ENCODE results near the gene CTNNA2.

DNA sequence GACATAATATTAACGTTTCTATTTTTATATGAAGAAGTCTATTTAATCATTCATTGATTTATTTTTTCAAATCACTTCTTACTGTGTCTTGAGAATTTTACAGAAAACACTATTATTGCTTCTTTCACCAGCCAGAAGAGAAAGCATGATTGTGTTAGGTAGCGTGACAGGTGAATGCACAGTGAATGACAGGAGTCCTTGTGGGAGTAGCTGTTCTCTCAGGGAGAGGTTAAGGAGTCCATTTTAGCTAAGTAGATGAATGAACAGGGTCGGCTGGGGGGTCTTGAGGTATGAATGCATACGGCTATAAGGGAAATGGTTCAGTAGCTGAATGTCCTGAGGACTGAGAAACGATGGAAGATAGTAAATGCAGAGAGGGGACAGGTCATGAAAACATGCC, 56.2 kb downstream of the CTNNA2 start:
- TF ChIP-seq, protein P1, sequence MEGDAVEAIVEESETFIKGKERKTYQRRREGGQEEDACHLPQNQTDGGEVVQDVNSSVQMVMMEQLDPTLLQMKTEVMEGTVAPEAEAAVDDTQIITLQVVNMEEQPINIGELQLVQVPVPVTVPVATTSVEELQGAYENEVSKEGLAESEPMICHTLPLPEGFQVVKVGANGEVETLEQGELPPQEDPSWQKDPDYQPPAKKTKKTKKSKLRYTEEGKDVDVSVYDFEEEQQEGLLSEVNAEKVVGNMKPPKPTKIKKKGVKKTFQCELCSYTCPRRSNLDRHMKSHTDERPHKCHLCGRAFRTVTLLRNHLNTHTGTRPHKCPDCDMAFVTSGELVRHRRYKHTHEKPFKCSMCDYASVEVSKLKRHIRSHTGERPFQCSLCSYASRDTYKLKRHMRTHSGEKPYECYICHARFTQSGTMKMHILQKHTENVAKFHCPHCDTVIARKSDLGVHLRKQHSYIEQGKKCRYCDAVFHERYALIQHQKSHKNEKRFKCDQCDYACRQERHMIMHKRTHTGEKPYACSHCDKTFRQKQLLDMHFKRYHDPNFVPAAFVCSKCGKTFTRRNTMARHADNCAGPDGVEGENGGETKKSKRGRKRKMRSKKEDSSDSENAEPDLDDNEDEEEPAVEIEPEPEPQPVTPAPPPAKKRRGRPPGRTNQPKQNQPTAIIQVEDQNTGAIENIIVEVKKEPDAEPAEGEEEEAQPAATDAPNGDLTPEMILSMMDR (IDR thresholded peaks at IDR 0.05) = no peak
- no peak for TF ChIP-seq ZFX (IDR thresholded peaks at IDR 0.05; ENCODE audit: borderline replicate concordance)

All from 22Rv1 (cell line).